Fibroblast of lung (primary cell): ENCODE data around the gene CMSS1. TPM values are rescaled to one million over a fixed set of nuclear protein-coding genes. Genes with fewer than 3 reads are reported as not detected.

Experiments
- DNase-seq, 2 donors: peaks; one replicate each; pipeline versions ENCODE4 v3.0.0 to v3.0.0-alpha.2; 2010; ENCODE audit warnings: low read depth in 2 of 2
- H2AFZ ChIP-seq: 2 replicates; pipeline ENCODE4 v1.5.1; 2012; ENCODE audit warnings: low read length, control low read depth, inconsistent platforms
- H3K27ac ChIP-seq: 2 replicates; pipeline ENCODE4 v1.5.1; 2011; ENCODE audit warnings: low read length, control low read depth; ENCODE audit not compliant: insufficient read depth
- H3K27me3 ChIP-seq: 2 replicates; pipeline ENCODE4 v1.5.1; 2011; ENCODE audit warnings: mild to moderate bottlenecking, low read length; ENCODE audit not compliant: control insufficient read depth, insufficient read depth
- H3K36me3 ChIP-seq: 2 replicates; pipeline ENCODE4 v1.5.1; 2011; ENCODE audit warnings: low read length; ENCODE audit not compliant: control insufficient read depth, insufficient read depth
- H3K4me1 ChIP-seq: 2 replicates; pipeline ENCODE4 v1.5.1; 2011; ENCODE audit warnings: low read length; ENCODE audit not compliant: control insufficient read depth, insufficient read depth; ENCODE audit errors: extremely low read depth
- H3K4me2 ChIP-seq: 2 replicates; pipeline ENCODE4 v1.5.1; 2011; ENCODE audit warnings: low read length, control low read depth; ENCODE audit not compliant: insufficient read depth; ENCODE audit errors: extremely low read depth
- H3K4me3 ChIP-seq, 4 experiments: fragments of 200-600 bp in 1 of 4; sonication (generic) in 1 of 4; replicated peaks in 1 of 4; 2 replicates each; pipeline ENCODE4 v1.5.1; 2011 to 2016; ENCODE audit warnings: low read length in 4 of 4, low read depth in 3 of 4, mild to moderate bottlenecking in 3 of 4, control low read depth in 2 of 4, inconsistent platforms in 1 of 4, mixed read lengths in 1 of 4; ENCODE audit not compliant: insufficient read depth in 1 of 4; ENCODE audit errors: control extremely low read depth in 1 of 4
- H3K79me2 ChIP-seq: 2 replicates; pipeline ENCODE4 v1.5.1; 2012; ENCODE audit warnings: mild to moderate bottlenecking, low read length, inconsistent platforms; ENCODE audit not compliant: control insufficient read depth, insufficient read depth
- H3K9ac ChIP-seq: 2 replicates; pipeline ENCODE4 v1.5.1; 2011; ENCODE audit warnings: mild to moderate bottlenecking, low read length, control low read depth; ENCODE audit not compliant: insufficient read depth
- H3K9me3 ChIP-seq: 2 replicates; pipeline ENCODE4 v1.5.1; 2012; ENCODE audit warnings: low read depth, low read length; ENCODE audit not compliant: control insufficient read depth, insufficient read depth
- H4K20me1 ChIP-seq: 2 replicates; pipeline ENCODE4 v1.5.1; 2011; ENCODE audit warnings: low read length; ENCODE audit not compliant: control insufficient read depth, insufficient read depth; ENCODE audit errors: extremely low read depth
- CTCF ChIP-seq, 2 donors: IDR thresholded peaks in 1 of 2; conservative IDR thresholded peaks in 1 of 2; 1 replicate in 1 of 2; 2 replicates in 1 of 2; pipeline ENCODE4 v1.5.1; 2011 to 2012; ENCODE audit warnings: low read length in 2 of 2, control low read depth in 1 of 2, inconsistent platforms in 1 of 2, low read depth in 1 of 2, mild to moderate bottlenecking in 1 of 2
- EZH2 ChIP-seq: IDR thresholded peaks from 2 replicates; pipeline ENCODE4 v1.5.1; 2012; ENCODE audit warnings: low read length, control low read depth, mild to moderate bottlenecking; ENCODE audit errors: missing control alignments
- polyA plus RNA-seq, 2 donors: library from polyadenylated mRNA; depleted of rRNA in 1 of 2; stranded (reverse) in 1 of 2; unstranded in 1 of 2; fragments of >200 nt; gene quantifications; 2 replicates each; pipeline ENCODE4 v1.2.1, GENCODE V29; 2011 to 2012; ENCODE audit warnings: missing spikeins in 1 of 2
- total RNA-seq: library from RNA; depleted of rRNA; stranded (reverse); fragments of >200 nt; gene quantifications from 2 replicates; pipeline ENCODE4 v1.2.1, GENCODE V29; 2014

The CMSS1 gene
- total and polyA plus RNA-seq, 2 donors (not counting 1 experiment from before 2014, with no cell fraction given): 6.9 to 13.2 TPM

- H3K9ac ChIP-seq: no peak overlapping the region
- no peaks in the 10 kb centered on the region for H4K20me1 ChIP-seq
- H3K4me2 ChIP-seq: peak overlapping the region; percentile 40
- H3K4me1 ChIP-seq: peaks cover 2% of the 10 kb centered on the region
- no peaks in the 10 kb centered on the region for H3K36me3 ChIP-seq
- no peak for TF ChIP-seq CTCF (conservative IDR thresholded peaks at IDR 0.05 in 1 of 2, IDR thresholded peaks at IDR 0.05 in 1 of 2; ENCODE audit: low read depth in 1 of 2, low read length in 2 of 2)
- TF ChIP-seq EZH2: no peak
- H3K9me3 ChIP-seq: no peaks in the 10 kb centered on the region
- H3K27ac ChIP-seq: no peak overlapping the region
- H3K27me3 ChIP-seq: no peaks in the 10 kb centered on the region
- DNase-seq: peak; percentile 70 to 91
- H2AFZ ChIP-seq: peak overlapping the region; percentile 39
- H3K79me2 ChIP-seq: no peaks in the 10 kb centered on the region
- no peak overlapping the region for H3K4me3 ChIP-seq
Measured at GRCh38 chr3:99925584-99926230, 108.0 kb downstream of the CMSS1 start.

GRCh38 chr3:99927671-99928457, 110.2 kb downstream of the CMSS1 start:
- Histone ChIP-seq H3K9me3 (no peaks in the 10 kb centered on the region), H3K4me1 (peaks cover 2% of the 10 kb centered on the region), H3K27ac (no peak overlapping the region), H3K4me2 (no peak overlapping the region), H2AFZ (no peak overlapping the region), H3K79me2 (no peaks in the 10 kb centered on the region), H3K4me3 (no peak overlapping the region), H4K20me1 (no peaks in the 10 kb centered on the region), H3K36me3 (no peaks in the 10 kb centered on the region), H3K27me3 (no peaks in the 10 kb centered on the region), H3K9ac (no peak overlapping the region)
- no peak for DNase-seq
- no peak for TF ChIP-seq EZH2
- no peak for TF ChIP-seq CTCF (conservative IDR thresholded peaks at IDR 0.05 in 1 of 2, IDR thresholded peaks at IDR 0.05 in 1 of 2; ENCODE audit: low read depth in 1 of 2, low read length in 2 of 2)
